ENCODE data around the gene CNNM1. TPM values are rescaled to one million over a fixed set of nuclear protein-coding genes. Genes with fewer than 3 reads are reported as not detected.

Gene CNNM1
- total and polyA plus RNA-seq, 8 donors, result 0.17 to 0.94 (median 0.36) TPM

DNA sequence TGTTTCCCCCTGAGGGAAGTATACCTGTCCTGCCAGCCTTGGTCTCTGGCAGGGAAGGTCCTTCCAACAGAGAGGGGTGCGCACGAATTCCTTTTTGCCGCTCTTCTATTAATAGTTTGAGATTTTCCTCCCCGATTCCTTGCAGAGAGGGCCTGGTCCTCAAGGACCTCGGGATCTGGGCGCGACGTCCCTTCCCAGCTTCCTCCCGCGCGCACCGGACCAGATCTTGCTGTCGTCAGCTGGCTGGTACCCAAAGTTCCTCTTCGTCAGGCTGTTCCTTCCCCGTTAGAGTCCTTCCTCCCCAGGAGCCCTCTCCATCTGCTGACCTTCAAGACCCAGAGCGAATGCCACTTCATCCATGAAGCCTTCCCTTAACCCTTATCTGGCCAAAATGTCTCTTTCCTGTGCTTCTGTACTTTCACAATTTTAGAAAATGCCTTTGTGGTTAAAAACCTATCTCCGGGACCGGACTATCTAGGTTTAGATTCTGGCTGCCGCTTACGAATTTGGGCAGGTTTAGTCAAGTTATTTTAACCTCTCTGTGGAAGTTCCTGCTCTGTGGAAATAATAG lies 102.1 kb downstream of the CNNM1 start:
- H3K27me3 ChIP-seq, result no peaks in the 10 kb centered on the region
- H3K36me3 ChIP-seq, result peaks cover 0 to 8% of the 10 kb centered on the region in 2 donors
- H3K27ac ChIP-seq, result peak overlapping the region; percentile 92 to 93
- H3K9me3 ChIP-seq, result no peaks in the 10 kb centered on the region
- ATAC-seq (peak; percentile 69), DNase-seq (peak; percentile 31 to 91 (median 68))
- TF ChIP-seq, protein P1, sequence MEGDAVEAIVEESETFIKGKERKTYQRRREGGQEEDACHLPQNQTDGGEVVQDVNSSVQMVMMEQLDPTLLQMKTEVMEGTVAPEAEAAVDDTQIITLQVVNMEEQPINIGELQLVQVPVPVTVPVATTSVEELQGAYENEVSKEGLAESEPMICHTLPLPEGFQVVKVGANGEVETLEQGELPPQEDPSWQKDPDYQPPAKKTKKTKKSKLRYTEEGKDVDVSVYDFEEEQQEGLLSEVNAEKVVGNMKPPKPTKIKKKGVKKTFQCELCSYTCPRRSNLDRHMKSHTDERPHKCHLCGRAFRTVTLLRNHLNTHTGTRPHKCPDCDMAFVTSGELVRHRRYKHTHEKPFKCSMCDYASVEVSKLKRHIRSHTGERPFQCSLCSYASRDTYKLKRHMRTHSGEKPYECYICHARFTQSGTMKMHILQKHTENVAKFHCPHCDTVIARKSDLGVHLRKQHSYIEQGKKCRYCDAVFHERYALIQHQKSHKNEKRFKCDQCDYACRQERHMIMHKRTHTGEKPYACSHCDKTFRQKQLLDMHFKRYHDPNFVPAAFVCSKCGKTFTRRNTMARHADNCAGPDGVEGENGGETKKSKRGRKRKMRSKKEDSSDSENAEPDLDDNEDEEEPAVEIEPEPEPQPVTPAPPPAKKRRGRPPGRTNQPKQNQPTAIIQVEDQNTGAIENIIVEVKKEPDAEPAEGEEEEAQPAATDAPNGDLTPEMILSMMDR (IDR thresholded peaks at IDR 0.05), result no peak
- intact Hi-C loops (cut with DNase I), result loop anchor here in 1 of 2 donors (10.0 kb wide), 1 partner anchor 184 kb away; no protein-coding TSS in a partner anchor
- peaks cover 7 to 24% of the 10 kb centered on the region in 2 donors for H3K4me1 ChIP-seq
- peak overlapping the region; percentile 75 to 86 for H3K4me3 ChIP-seq

DNA sequence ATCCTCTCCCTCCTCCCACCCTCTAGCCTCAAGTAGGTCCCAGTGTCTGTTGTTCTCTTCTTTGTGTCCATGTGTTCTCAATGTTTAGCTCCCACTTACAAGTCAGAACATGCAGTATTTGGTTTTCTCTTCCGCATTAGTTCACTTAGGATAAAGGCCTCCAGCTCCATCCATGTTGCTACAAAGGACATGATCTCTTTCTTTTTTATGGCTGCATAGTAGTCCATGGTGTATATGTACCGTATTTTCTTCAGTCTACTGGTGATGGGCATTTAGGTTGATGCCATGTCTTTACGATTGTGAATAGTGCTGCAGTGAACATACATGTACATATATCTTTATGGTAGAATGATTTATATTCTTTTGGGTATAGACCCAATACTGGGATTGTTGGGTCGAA lies 102.9 kb downstream of the CNNM1 start:
- Histone ChIP-seq H3K36me3 (peaks cover 0 to 8% of the 10 kb centered on the region in 2 donors), H3K27me3 (no peaks in the 10 kb centered on the region), H3K9me3 (no peaks in the 10 kb centered on the region), H3K4me3 (peak overlapping the region; percentile 75 to 86), H3K4me1 (peaks cover 7 to 24% of the 10 kb centered on the region in 2 donors), H3K27ac (no peak overlapping the region)
- ATAC-seq, result no peak
- TF ChIP-seq, protein P1 (IDR thresholded peaks at IDR 0.05), result no peak
- intact Hi-C loops (cut with DNase I), result loop anchor here in 1 of 2 donors (10.0 kb wide), 1 partner anchor 183 kb away; no protein-coding TSS in a partner anchor
- no peak for DNase-seq

DNA sequence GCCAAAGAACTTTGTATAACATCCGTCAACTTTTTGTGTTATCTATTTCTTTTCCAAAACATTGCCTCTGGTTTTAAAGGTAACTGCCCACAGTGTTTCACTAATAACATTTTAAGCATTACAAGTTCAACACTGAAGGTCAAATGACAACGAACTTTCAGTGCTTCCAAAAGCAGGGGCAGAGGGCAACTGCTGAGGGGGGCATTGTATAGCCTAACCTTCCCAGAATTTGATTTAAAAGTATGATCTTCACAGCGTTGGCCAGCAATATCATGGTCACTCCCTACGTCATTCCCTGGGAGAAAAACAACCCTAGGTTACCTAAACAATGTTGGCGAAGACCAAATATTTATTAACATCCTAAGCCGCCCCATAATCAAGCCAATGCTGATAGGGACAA lies 103.7 kb downstream of the CNNM1 start:
- Histone ChIP-seq H3K9me3 (no peaks in the 10 kb centered on the region), H3K4me3 (no peak overlapping the region), H3K27ac (no peak overlapping the region), H3K27me3 (no peaks in the 10 kb centered on the region), H3K36me3 (peaks cover 0 to 8% of the 10 kb centered on the region in 2 donors), H3K4me1 (peaks cover 7 to 24% of the 10 kb centered on the region in 2 donors)
- TF ChIP-seq, protein P1 (IDR thresholded peaks at IDR 0.05), result no peak
- no peak for DNase-seq
- ATAC-seq, result no peak
- intact Hi-C loops (cut with DNase I), result loop anchor here in 1 of 2 donors (10.0 kb wide), 1 partner anchor 182 kb away; no protein-coding TSS in a partner anchor

DNA sequence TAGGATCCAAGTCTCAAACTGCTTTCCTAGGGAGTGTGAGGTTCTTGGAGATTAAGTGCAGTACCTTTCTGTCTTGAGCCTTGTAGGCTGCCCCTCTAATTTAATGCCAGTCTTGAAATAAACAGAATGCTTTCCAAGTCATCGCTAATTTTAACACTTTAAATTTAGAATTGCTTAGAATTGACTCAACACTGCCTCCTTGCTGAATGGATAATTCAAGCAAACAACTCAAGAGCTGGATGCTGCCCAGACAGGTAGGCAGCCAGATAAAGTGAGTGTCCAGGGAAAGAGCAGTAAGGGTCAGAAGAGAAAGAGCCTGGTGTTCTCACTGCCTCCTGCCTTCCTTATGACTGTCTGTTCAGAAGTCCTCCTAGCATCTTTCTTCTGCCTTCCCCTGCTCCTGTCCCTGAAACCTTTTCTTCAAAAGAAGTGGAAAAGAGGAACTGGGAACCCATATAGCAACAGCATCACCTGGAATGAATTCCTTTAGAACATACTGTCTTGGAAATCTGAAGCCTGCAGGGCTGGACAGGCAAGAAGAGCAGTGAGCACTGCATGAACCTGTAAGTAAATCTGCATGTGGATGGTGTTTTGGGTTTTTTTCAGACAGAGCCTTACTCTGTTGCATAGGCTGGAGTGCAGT lies 104.3 kb downstream of the CNNM1 start:
- peaks cover 0 to 8% of the 10 kb centered on the region in 2 donors for H3K36me3 ChIP-seq
- TF ChIP-seq, protein P1 (IDR thresholded peaks at IDR 0.05), result no peak
- no peak overlapping the region for H3K27ac ChIP-seq
- H3K4me3 ChIP-seq, result no peak overlapping the region
- H3K4me1 ChIP-seq, result peaks cover 7 to 24% of the 10 kb centered on the region in 2 donors
- DNase-seq (no peak), ATAC-seq (no peak)
- no peaks in the 10 kb centered on the region for H3K27me3 ChIP-seq
- H3K9me3 ChIP-seq, result no peaks in the 10 kb centered on the region
- intact Hi-C loops (cut with DNase I), result loop anchor here in 1 of 2 donors (10.0 kb wide), 1 partner anchor 181 kb away; no protein-coding TSS in a partner anchor

DNA sequence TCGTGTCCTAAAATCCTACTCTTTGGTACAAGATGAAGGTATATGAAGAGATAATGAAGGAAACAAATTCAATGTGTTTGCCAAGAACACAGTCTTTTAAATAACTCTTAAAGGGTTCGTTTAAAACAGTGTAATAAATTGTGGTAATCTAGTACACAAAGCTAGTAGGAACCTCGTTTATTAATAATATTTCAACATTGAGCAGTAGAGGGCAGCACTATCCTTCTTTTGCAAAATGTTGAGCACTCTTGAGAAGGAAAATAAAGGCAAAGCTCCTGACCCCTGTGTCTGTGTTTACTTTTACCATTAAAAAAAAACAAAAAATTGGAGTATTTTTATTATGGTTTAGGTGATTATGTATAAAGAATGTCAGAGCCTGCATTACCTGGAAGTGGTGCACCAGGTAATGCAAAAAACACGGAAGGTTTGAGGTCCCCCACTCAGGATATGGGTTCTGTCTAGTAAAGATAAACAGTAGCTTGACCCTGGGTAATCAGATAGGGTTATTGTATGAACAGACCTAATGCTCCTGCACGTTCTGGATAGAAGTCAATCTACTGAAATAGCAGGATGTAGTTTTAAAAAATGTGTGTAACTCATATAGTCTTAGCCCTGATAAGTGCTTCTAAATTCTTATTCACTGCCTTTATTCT lies 107.0 kb downstream of the CNNM1 start:
- ATAC-seq (peak; percentile 63), DNase-seq (peak in 2 of 4 donors; percentile 43 to 63)
- Histone ChIP-seq H3K36me3 (peaks cover 0 to 8% of the 10 kb centered on the region in 2 donors), H3K4me3 (no peak overlapping the region), H3K4me1 (peaks cover 0 to 13% of the 10 kb centered on the region in 2 donors), H3K27ac (no peak overlapping the region), H3K27me3 (no peaks in the 10 kb centered on the region), H3K9me3 (no peaks in the 10 kb centered on the region)
- TF ChIP-seq, protein P1 (IDR thresholded peaks at IDR 0.05), result peak; percentile 36 to 43
- intact Hi-C loops (cut with DNase I), result loop anchor here in 1 of 2 donors (10.0 kb wide), 1 partner anchor 179 kb away; no protein-coding TSS in a partner anchor

Measured in left lung (tissue), 10 donors.